GM12865 (cell line): ENCODE results near the gene EEPD1.

ENCODE experiments used
- DNase-seq: peaks from one replicate; pipeline ENCODE4 v3.0.0; 2010; ENCODE audit warnings: low read depth
- H3K4me3 ChIP-seq: 2 replicates; pipeline ENCODE4 v1.5.1; 2011; ENCODE audit warnings: mild to moderate bottlenecking, low read depth, low read length, control low read depth
- CTCF ChIP-seq: IDR thresholded peaks from 2 replicates; pipeline ENCODE4 v1.5.1; 2011; ENCODE audit warnings: low read length, control low read depth, low read depth, inconsistent platforms; ENCODE audit not compliant: insufficient read depth; ENCODE audit errors: missing control alignments

EEPD1 gene

GRCh38 chr7:36215457-36215765, 62.4 kb downstream of the EEPD1 start:
- H3K4me3 ChIP-seq = no peak overlapping the region
- DNase-seq = no peak
- no peak for TF ChIP-seq CTCF

GRCh38 chr7:36216063-36216684, 63.1 kb downstream of the EEPD1 start:
- DNase-seq = no peak
- no peak overlapping the region for H3K4me3 ChIP-seq
- no peak for TF ChIP-seq CTCF

GRCh38 chr7:36217211-36217960, 64.3 kb downstream of the EEPD1 start:
- DNase-seq = no peak
- TF ChIP-seq CTCF = no peak
- H3K4me3 ChIP-seq = no peak overlapping the region

- peak; percentile 30 for DNase-seq
- no peak overlapping the region for H3K4me3 ChIP-seq
- TF ChIP-seq CTCF = no peak
Observed at GRCh38 chr7:36217961-36218284, 64.9 kb downstream of the EEPD1 start.

- no peak for DNase-seq
- H3K4me3 ChIP-seq = no peak overlapping the region
- TF ChIP-seq CTCF = no peak
Observed at GRCh38 chr7:36219429-36219828, 66.4 kb downstream of the EEPD1 start.

- no peak for DNase-seq
- no peak overlapping the region for H3K4me3 ChIP-seq
- TF ChIP-seq CTCF = no peak
Observed at GRCh38 chr7:36223851-36224250, 70.8 kb downstream of the EEPD1 start.
